GM12892 (cell line): ENCODE data around the gene DBF4B.
"Not testable (repeated sequence)": the region's sequence is repeated elsewhere in the genome, so short reads cannot be mapped to it uniquely, and the experiment has no call there.

ENCODE experiments used
- POLR2AphosphoS5 ChIP-seq: IDR thresholded peaks from 2 replicates; pipeline ENCODE4 v1.6.1; 2011; ENCODE audit warnings: low read depth, low read length, control low read depth
- TAF1 ChIP-seq: IDR thresholded peaks from 2 replicates; pipeline ENCODE4 v1.6.1; 2011; ENCODE audit warnings: low read depth, mild to moderate bottlenecking, control low read depth, low read length, borderline replicate concordance

DNA sequence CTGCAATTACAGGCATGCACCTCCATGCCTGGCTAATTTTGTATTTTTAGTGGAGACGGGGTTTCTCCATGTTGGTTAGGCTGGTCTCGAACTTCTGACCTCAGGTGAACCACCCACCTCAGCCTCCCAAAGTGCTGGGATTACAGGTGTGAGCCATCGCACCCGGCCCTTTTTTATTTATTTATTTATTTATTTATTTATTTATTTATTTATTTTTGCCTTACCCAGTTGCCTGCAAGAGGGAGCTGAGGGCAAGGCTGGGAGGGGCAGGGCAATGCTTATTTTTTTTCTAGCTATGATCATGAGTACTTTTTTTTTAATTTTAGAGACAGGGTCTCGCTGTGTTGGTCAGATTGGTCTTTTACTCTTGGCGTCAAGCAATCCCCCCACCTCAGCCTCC lies 17.7 kb downstream of the DBF4B start:
- not testable (repeated sequence) for TF ChIP-seq POLR2AphosphoS5, TAF1
